ENCODE results near the gene PLIN4. TPM values are rescaled to one million over a fixed set of nuclear protein-coding genes. Genes with fewer than 3 reads are reported as not detected.

The PLIN4 gene
- total and polyA plus RNA-seq, 10 of the 15 experiments (the other 5 are each of a cell fraction or from before 2014, with no cell fraction given) = 0.01 to 0.11 (median 0.05) TPM; not detected in 2

- TF ChIP-seq MYC (IDR thresholded peaks at IDR 0.05; ENCODE audit: insufficient read depth, insufficient read length, insufficient replicate concordance, low read length, severe bottlenecking) = no peak
Observed at GRCh38 chr19:4552525-4552819, 34.2 kb upstream of the PLIN4 start (continued).

GRCh38 chr19:4550479-4551050 is 32.3 kb upstream of the PLIN4 start:
- Histone ChIP-seq H3K4me3 (no peak overlapping the region), H3K27me3 (replicated peaks in 1 of 2; ENCODE audit: control insufficient read depth in 2 of 2, insufficient read depth in 2 of 2, low read length in 1 of 2) (no peaks in the 10 kb centered on the region), H3K4me2 (ENCODE audit: control insufficient read depth, insufficient read depth) (no peak overlapping the region), H3K4me1 (ENCODE audit: control insufficient read depth, insufficient read depth, low read length) (no peaks in the 10 kb centered on the region), H3K27ac (ENCODE audit: control insufficient read depth, insufficient read depth) (no peak overlapping the region), H3K79me2 (ENCODE audit: control insufficient read depth, insufficient read depth, low read length) (no peaks in the 10 kb centered on the region), H3K9ac (ENCODE audit: control insufficient read depth, insufficient read depth, low read length) (no peak overlapping the region), H2AFZ (ENCODE audit: control insufficient read depth, low read depth, low read length) (no peak overlapping the region), H3K36me3 (ENCODE audit: control insufficient read depth in 2 of 2, insufficient read depth in 2 of 2, low read length in 1 of 2) (no peaks in the 10 kb centered on the region), H4K20me1 (ENCODE audit: control insufficient read depth, insufficient read depth) (no peaks in the 10 kb centered on the region), H3K9me3 (replicated peaks; ENCODE audit: control insufficient read depth, insufficient read depth, low read length) (no peaks in the 10 kb centered on the region)
- in situ Hi-C loops (cut with MboI) = no loop called here
- SMC1A ChIA-PET (ENCODE audit: uncharacterized antibody, unreplicated experiment) = no interaction called here
- BruUV-seq (replicated peaks) = no TSS peak
- DNase-seq (ENCODE audit: low read depth, low spot score) = no peak
- RAD21 ChIA-PET (ENCODE audit: unreplicated experiment) = no interaction called here
- POLR2A ChIA-PET = no interaction called here
- CTCF ChIA-PET = no interaction called here
- no peak for ATAC-seq
- intact Hi-C loops (cut with micrococcal nuclease; ENCODE audit: unreplicated experiment) = no loop called here
- TF ChIP-seq HDAC2 (IDR thresholded peaks at IDR 0.05) (no peak), STAT1 (conservative IDR thresholded peaks at IDR 0.05) (no peak), ZNF384 (IDR thresholded peaks at IDR 0.05; ENCODE audit: borderline replicate concordance, low read depth, low read length) (no peak), EZH2 (IDR thresholded peaks at IDR 0.05; ENCODE audit: borderline replicate concordance, control insufficient read depth, low read depth, low read length) (no peak), MTA3 (IDR thresholded peaks at IDR 0.05; ENCODE audit: borderline replicate concordance, low read length) (no peak), IRF4 (IDR thresholded peaks at IDR 0.05; ENCODE audit: low read depth, low read length) (no peak), YBX1 (IDR thresholded peaks at IDR 0.05) (no peak), BRCA1 (IDR thresholded peaks at IDR 0.05; ENCODE audit: low read depth, low read length) (no peak), LARP7 (IDR thresholded peaks at IDR 0.05) (no peak), RAD21 (IDR thresholded peaks at IDR 0.05; ENCODE audit: insufficient read depth, low read depth, low read length) (no peak), PRDM15 (CRISPR knock-in tag; IDR thresholded peaks at IDR 0.05) (no peak), ZNF622 (IDR thresholded peaks at IDR 0.05) (no peak), SIX5 (IDR thresholded peaks at IDR 0.05; ENCODE audit: low read depth, low read length, severe bottlenecking) (no peak), MEF2A (IDR thresholded peaks at IDR 0.05; ENCODE audit: insufficient read depth, low read depth, low read length) (no peak), SRF (IDR thresholded peaks at IDR 0.05; ENCODE audit: low read depth in 2 of 2, low read length in 2 of 2) (no peak), ZBED1 (IDR thresholded peaks at IDR 0.05; ENCODE audit: borderline replicate concordance) (no peak), FOS (IDR thresholded peaks at IDR 0.05; ENCODE audit: borderline replicate concordance, extremely low read depth, insufficient read length) (no peak), PKNOX1 (IDR thresholded peaks at IDR 0.05) (no peak), RAD51 (IDR thresholded peaks at IDR 0.05) (no peak), MEF2B (IDR thresholded peaks at IDR 0.05; ENCODE audit: partially characterized antibody, poor library complexity, severe bottlenecking) (no peak)
- no peak for FAIRE-seq
- WGBS (ENCODE audit: insufficient coverage, insufficient replicate concordance, low lambda C conversion rate, missing lambda C conversion rate) = 43% methylated on average over 26 of the region's 26 CpGs
